Ishikawa (cell line): ENCODE results near the gene ADGRL3.

ENCODE experiments used
- REST ChIP-seq: IDR thresholded peaks from 2 replicates; pipeline ENCODE4 v1.6.1; 2012; ENCODE audit warnings: low read depth, mild to moderate bottlenecking
- TAF1 ChIP-seq: IDR thresholded peaks from 2 replicates; pipeline ENCODE4 v1.6.1; 2012; ENCODE audit warnings: low read depth, mild to moderate bottlenecking
- TEAD4 ChIP-seq: IDR thresholded peaks from 2 replicates; pipeline ENCODE4 v1.6.1; 2012

GRCh38 chr4:61246034-61246433 is 45.9 kb downstream of the ADGRL3 start:
- TF ChIP-seq TAF1 (no peak), REST (no peak), TEAD4 (no peak)
